CD4-positive, alpha-beta T cell treated with Interleukin-12 subunit alpha and Interleukin-12 subunit beta, for 1 hour (primary cell): ENCODE measurements around the gene ARHGEF6.
A peak's percentile ranks its signal among the peaks of the same experiment; 100 is the strongest.

Source experiments
- DNase-seq: peaks from one replicate; pipeline ENCODE4 v3.0.0-alpha.2; 2020

Gene ARHGEF6

GRCh38 chrX:136691028-136691809 is 89.5 kb downstream of the ARHGEF6 start:
- DNase-seq = peak; percentile 44

- DNase-seq = peak; percentile 40
These were observed 91.3 kb downstream of the ARHGEF6 start for GRCh38 chrX:136689436-136689835.

GRCh38 chrX:136687457-136687856 is 93.3 kb downstream of the ARHGEF6 start:
- peak; percentile 48 for DNase-seq

GRCh38 chrX:136684120-136684519 is 96.6 kb downstream of the ARHGEF6 start:
- no peak for DNase-seq

- DNase-seq = no peak
These were observed 101.2 kb downstream of the ARHGEF6 start for GRCh38 chrX:136679531-136679930.

- peak; percentile 57 for DNase-seq
These were observed 106.3 kb downstream of the ARHGEF6 start for GRCh38 chrX:136674270-136674985.

- no peak for DNase-seq
These were observed 109.6 kb downstream of the ARHGEF6 start for GRCh38 chrX:136671006-136671610.

- DNase-seq = no peak
These were observed 113.1 kb downstream of the ARHGEF6 start for GRCh38 chrX:136667446-136668168.

GRCh38 chrX:136666088-136666487 is 114.6 kb downstream of the ARHGEF6 start:
- no peak for DNase-seq

- no peak for DNase-seq
These were observed 115.4 kb downstream of the ARHGEF6 start for GRCh38 chrX:136665258-136665900.

GRCh38 chrX:136662976-136663375 is 117.8 kb downstream of the ARHGEF6 start:
- DNase-seq = no peak

GRCh38 chrX:136662104-136662503 is 118.6 kb downstream of the ARHGEF6 start:
- DNase-seq = peak; percentile 54

- DNase-seq = no peak
These were observed 119.8 kb downstream of the ARHGEF6 start for GRCh38 chrX:136660896-136661295.

- DNase-seq = no peak
These were observed 121.6 kb downstream of the ARHGEF6 start for GRCh38 chrX:136659174-136659573.

GRCh38 chrX:136658151-136658550 is 122.6 kb downstream of the ARHGEF6 start:
- peak; percentile 37 for DNase-seq

- DNase-seq = no peak
These were observed 124.3 kb downstream of the ARHGEF6 start for GRCh38 chrX:136656361-136656964.

- DNase-seq = no peak
These were observed 127.7 kb downstream of the ARHGEF6 start for GRCh38 chrX:136652822-136653723.

GRCh38 chrX:136650811-136651210 is 129.9 kb downstream of the ARHGEF6 start:
- no peak for DNase-seq

- DNase-seq = peak; percentile 47
These were observed 132.9 kb downstream of the ARHGEF6 start, which contains the start of gene CD40LG for GRCh38 chrX:136647677-136648360. Gene CD40LG (plus strand): TSS chrX:136648158. CDS start chrX:136648249, 91 bp downstream.

GRCh38 chrX:136646602-136647239 is 134.0 kb downstream of the ARHGEF6 start:
- DNase-seq = peak; percentile 54
